ENCODE measurements around the gene CDH16. TPM values are rescaled to one million over a fixed set of nuclear protein-coding genes. Genes with fewer than 3 reads are reported as not detected.

CDH16 gene
- total RNA-seq, 1 donor from 2014 or later: 0.35 TPM

DNA sequence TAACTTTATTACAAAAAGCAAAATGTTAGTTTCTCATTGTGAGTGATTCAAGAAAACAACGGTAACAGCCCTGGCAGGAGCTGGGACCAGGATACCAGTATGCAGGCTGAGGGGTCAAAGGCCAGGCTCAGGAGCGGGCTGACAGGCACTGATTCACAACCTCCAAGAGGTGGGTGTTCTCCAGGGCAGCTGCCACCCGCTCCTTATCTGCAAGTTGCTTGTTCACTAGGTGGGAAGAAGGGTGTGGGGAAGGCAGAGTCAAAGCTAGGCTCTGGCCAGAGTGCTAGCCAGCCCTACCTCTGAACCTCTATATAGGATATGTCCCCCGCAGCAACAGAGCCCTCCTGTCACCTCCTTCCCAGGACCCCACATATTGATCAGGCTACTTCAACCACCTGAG lies 13.4 kb upstream of the CDH16 start:
- intact Hi-C loops (cut with DNase I): no loop called here

DNA sequence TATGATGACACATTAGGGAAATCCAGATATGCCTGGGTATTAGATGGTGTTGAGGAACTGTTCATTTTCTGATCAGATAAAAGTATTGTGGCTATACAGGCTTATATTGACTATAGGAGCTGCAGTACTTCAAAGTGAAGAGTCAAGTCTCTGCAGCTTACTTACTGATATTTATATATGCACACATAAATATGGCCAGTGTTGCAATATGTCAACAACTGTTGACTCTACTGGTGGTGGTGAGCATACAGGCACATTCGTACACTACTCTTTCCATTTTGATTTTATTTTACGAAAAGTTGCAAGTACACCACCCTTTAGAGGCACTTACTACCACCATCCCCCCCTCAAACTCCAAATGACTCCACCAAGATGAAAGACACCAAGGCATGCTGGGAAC lies 13.0 kb upstream of the CDH16 start:
- DNase-seq (ENCODE audit: low spot score): no peak
- intact Hi-C loops (cut with DNase I): no loop called here

More for the DNA sequence above, 13.4 kb upstream of the CDH16 start:
- DNase-seq (ENCODE audit: low spot score): no peak

GRCh38 chr16:66930189-66930588 lies 11.5 kb upstream of the CDH16 start:
- intact Hi-C loops (cut with DNase I): no loop called here
- no peak for DNase-seq (ENCODE audit: low spot score)

- DNase-seq (ENCODE audit: low spot score): no peak
- intact Hi-C loops (cut with DNase I): no loop called here
Measured at GRCh38 chr16:66928702-66929388, 10.2 kb upstream of the CDH16 start.

DNA sequence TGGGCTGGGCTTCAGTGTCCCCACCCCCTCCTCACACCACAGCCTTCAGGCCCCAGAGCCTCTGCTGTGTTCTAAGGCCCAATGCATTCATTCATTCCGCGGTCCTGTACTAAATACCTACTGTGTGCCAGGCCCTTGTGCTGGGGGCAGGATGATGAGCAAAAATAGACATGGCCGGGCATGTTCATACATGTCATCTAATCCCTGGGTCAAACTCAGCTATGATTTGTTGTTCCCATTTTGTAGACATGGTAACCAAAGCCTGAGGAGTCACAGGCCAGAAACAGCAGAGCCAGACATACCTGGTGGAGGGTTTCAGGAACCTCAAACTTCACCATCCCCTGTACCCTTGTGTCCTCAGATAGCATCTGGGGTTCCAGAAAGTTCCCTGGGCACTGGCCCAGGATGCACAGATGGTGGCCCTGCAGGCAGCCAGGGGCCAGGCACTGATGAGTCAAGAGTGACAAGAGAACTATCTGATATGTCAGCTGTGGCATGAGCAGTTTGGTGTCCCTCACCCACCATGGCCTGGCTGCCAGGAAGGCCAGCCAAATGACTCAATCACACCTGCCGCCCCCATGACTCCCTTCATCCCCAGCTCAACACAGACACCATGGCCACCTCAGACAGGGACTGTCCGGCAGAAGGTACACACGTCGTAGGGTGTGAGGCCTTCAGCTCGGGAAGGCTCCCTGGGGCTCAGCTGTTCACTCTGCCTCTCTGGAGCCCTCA lies 9.4 kb upstream of the CDH16 start:
- intact Hi-C loops (cut with DNase I): no loop called here
- DNase-seq (ENCODE audit: low spot score): no peak

- no peak for DNase-seq (ENCODE audit: low spot score)
- intact Hi-C loops (cut with DNase I): loop anchor here (1.0 kb wide), 1 partner anchor 24 kb away; no protein-coding TSS in a partner anchor
Measured at GRCh38 chr16:66926961-66927436, 8.3 kb upstream of the CDH16 start.

DNA sequence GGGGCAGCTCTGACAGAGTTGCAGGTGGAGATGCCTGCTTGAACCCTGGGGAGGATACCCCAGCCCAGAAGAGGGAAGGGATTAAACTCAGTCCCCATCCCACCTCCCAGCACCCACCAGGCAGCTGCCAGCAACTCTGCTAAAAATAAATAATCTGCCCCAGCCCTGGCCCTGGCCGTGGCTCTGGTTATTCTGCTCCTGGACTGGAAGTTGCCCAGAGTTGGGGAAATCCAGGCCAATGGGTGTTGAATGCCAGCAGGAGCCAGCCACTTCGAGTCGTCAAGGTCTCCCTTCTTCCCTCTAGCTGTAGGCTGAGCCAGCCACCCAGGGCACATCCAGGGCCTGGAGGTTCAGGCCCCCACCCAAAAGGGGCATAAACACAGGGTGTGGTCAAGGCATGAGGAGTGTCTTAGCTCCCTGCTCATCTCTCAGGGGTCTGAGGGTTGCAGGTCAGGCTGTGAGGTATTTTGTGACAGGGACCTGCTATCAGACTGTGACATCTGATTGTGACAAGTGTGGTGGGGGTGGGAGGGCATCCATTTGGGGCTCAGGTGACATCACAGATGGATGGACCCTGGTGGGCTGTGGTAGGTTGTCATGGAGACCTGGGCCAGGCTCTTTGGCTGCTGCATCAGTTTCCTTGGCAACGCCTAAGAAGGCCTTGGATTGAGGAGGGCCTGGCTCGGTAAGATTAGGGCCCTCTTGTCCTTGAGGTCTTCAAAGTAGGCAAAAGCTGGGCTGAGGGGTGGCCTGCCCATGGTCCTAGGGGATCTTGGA lies 7.7 kb upstream of the CDH16 start:
- intact Hi-C loops (cut with DNase I): loop anchor here (1.0 kb wide), 1 partner anchor 23 kb away; no protein-coding TSS in a partner anchor
- DNase-seq (ENCODE audit: low spot score): peak; percentile 86

GRCh38 chr16:66925322-66925840 lies 6.7 kb upstream of the CDH16 start, which contains the start of gene RRAD:
Gene RRAD (minus strand): TSS chr16:66925535. CDS start chr16:66925179, 356 bp downstream.
- DNase-seq (ENCODE audit: low spot score): peak; percentile 90
- intact Hi-C loops (cut with DNase I): no loop called here

DNA sequence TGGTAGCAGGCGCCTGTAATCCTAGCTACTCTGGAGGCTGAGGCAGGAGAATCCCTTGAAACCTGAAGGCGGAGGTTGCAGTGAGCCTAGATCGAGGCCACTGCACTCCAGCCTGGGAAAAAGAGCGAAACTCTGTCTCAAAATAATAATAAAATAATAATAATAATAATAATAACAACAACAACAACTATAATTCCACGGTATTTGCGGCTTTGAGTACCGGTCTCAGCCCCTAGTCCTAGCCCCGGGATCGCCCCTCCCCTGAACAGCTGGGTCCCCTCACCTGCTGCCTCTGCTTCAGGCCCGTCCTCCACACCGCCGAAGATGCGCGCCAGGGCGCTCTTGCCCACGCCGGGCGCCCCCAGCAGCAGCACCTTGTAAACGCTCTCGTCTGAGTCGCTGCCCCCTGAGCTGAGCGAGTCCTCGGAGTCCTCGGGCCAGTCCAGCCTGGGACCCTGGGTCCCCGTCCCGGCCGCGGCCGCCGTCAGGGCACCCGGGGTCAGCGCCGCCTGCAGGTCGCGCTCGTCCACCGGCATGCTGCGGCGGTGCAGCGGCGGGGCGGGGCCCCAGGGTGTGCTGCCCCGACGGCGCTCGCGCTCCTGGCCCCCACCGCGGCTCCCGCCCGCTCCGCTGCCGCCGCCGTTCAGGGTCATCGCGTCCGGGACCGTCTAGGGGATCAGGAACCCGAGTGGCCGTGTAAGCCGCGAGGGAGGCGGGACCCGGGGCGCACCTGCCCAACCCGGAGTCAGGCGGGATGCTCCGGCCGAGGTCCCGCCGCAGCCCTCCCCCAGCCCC lies 6.0 kb upstream of the CDH16 start:
- no peak for DNase-seq (ENCODE audit: low spot score)
- intact Hi-C loops (cut with DNase I): no loop called here

- intact Hi-C loops (cut with DNase I): no loop called here
- no peak for DNase-seq (ENCODE audit: low spot score)
Measured at GRCh38 chr16:66923866-66924265, 5.2 kb upstream of the CDH16 start.

DNA sequence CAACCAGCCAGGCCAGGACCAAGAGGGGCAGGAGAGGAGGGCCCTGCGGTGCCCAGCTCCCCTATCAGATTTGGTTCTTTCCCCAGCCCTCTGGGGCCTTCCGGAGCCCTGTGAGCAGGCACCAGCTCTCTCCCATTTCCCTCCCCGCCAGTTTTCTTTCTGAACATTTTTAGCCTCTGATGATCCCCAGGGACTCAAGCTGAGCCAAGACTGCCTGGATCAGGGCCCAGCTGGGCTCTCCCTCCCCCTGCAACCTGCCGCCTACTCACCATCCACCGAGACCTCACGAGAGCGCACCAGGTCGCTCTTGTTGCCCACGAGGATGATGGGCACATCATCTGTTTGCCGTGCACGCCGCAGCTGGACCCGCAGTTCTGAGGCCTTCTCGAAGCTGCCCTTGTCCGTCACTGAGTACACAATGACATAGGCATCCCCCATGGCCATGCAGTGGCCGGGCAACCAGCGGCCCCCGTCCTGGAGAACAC lies 4.6 kb upstream of the CDH16 start:
- DNase-seq (ENCODE audit: low spot score): peak; percentile 86
- intact Hi-C loops (cut with DNase I): no loop called here

DNA sequence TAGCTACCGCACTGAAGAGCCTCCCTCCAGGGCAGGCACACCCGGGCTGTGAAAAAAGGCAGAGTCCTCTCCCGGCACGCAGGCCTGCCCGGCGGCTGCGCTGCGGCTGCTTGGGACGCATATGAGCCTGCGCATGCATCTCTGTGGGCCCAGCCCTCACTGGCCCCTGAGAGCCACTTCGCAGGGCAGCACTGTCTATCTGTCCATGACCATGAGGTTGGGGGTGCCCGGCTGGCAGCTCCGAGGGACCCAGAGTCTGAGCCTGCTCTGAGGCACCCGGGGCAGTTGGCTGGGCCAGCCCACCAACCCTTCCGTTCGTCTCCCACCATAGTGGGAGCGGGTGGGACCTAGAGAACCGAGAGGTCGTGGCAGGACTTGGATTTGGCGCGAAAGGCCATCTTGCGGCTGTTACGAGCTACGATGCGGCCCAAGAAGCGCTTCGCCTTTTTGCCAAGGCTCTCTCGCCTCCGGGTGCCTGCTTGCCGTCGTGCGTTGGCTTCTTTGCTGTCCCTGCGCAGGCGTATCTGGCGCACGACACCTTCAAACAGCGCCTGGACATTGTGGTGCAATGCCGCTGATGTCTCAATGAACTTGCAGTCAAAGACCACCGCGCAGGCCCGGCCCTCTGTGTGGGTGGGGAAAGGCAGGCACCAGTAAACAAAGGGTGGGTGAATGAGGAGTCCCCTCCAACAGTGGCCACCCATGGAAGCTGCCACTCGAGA lies 3.2 kb upstream of the CDH16 start:
- DNase-seq (ENCODE audit: low spot score): no peak
- intact Hi-C loops (cut with DNase I): no loop called here

DNA sequence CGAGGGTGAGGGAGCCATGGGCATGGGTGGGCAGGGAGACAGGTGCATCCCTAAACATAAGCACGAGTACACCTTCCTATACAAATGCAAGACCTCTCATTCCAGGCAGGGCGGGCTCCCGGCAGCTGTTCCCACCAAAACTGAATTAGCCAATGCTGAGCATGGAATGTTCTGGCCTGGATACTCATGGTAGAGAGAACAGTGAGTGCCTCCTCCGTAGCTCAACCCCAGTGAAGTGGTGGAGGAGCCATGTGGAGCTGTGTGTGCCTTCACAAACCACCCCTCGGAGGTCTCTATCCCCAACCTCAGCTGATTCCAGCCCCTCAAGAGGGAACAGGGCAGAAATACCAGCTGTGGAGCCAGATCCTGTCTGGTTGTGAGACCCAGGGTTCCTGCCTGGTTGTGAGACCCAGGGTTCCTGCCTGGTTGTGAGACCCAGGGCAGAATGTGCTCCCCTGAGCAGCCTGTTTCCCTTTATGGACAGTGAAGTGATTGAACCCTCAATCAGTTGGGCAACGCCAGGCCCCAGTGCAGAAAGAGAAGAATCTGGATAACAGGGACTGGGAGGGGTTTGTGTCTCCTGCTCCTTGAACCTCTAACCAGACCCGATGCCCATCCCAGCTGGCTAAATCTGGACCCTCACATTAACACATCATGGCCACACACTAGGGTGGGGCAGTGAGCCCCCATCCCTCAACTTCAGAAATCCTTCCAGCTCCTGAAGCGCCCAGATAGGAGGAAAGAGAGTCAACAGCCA lies 2.4 kb upstream of the CDH16 start:
- intact Hi-C loops (cut with DNase I): no loop called here
- no peak for DNase-seq (ENCODE audit: low spot score)

GRCh38 chr16:66920299-66920590 lies 1.6 kb upstream of the CDH16 start:
- intact Hi-C loops (cut with DNase I): no loop called here
- no peak for DNase-seq (ENCODE audit: low spot score)

- intact Hi-C loops (cut with DNase I): no loop called here
- no peak for DNase-seq (ENCODE audit: low spot score)
Measured at GRCh38 chr16:66919569-66920298, 1.0 kb upstream of the CDH16 start.

DNA sequence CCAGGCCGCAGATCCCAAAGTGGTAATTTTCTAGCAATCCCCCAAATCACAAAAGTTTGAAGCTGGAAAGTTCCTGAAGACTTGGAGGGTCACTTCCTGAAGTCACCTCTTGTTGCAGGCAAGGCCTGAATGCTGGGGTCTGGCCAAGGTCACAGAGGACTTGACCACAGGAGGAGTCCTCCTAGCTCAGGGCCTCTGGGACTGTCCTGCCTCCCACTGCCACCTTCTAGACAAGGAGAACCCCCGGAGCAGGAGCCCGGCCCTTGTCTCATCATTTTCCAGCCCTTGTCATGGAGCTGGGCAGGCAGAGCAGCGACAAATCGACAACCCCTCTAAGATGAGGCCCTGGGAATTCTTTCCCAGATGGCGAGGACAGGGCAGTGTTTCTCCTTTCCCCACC lies 330 bp downstream of the CDH16 start:
- no peak for DNase-seq (ENCODE audit: low spot score)
- intact Hi-C loops (cut with DNase I): no loop called here

DNA sequence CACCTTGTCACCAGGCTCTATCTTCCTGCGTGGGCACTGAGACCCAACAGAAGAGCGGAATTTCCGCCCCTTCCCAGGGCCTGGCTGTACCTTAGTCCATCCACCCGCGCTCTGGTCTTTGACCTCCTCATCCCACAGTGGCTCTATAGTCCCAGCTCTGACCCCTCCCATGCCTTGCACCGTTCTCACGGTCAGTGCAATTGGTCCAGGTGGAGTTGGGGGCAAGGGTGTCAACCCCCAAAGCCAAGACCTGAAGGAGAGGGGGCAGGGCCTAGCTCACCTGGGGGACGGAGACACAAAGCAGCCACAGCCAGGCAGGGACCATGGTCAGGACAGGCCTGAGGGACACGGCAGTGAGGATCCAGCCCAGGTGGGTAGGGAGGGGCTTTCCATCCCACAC lies 944 bp downstream of the CDH16 start:
- DNase-seq (ENCODE audit: low spot score): no peak
- intact Hi-C loops (cut with DNase I): no loop called here
